Liver (tissue), 9 donors: Measurements from ENCODE around the gene RECQL. TPM values are rescaled to one million over a fixed set of nuclear protein-coding genes. Genes with fewer than 3 reads are reported as not detected.

Source experiments
- DNase-seq: peaks from one replicate; pipeline ENCODE4 v3.0.0-alpha.2; 2017; ENCODE audit warnings: low spot score
- H3K27ac ChIP-seq, 2 donors: one replicate each; pipeline ENCODE4 v1.7.0; 2013; ENCODE audit warnings: inconsistent platforms in 2 of 2, low read length in 2 of 2, control low read depth in 1 of 2, low read depth in 1 of 2, mild to moderate bottlenecking in 1 of 2
- H3K27me3 ChIP-seq, 4 donors: one replicate each; pipeline versions ENCODE4 v1.6.1 to v1.7.0; 2013; ENCODE audit warnings: low read length in 3 of 4, inconsistent platforms in 1 of 4, mild to moderate bottlenecking in 1 of 4, moderate library complexity in 1 of 4; ENCODE audit not compliant: control insufficient read depth in 4 of 4, insufficient read depth in 4 of 4
- H3K36me3 ChIP-seq, 4 donors: one replicate each; pipeline versions ENCODE4 v1.6.1 to v1.7.0; 2013; ENCODE audit warnings: low read length in 3 of 4, mild to moderate bottlenecking in 3 of 4, low read depth in 1 of 4, moderate library complexity in 1 of 4; ENCODE audit not compliant: control insufficient read depth in 4 of 4, insufficient read depth in 3 of 4
- H3K4me1 ChIP-seq, 4 donors: one replicate each; pipeline versions ENCODE4 v1.6.1 to v1.7.0; 2013; ENCODE audit warnings: low read length in 3 of 4, mild to moderate bottlenecking in 3 of 4, moderate library complexity in 1 of 4; ENCODE audit not compliant: control insufficient read depth in 4 of 4, insufficient read depth in 4 of 4
- H3K4me3 ChIP-seq, 3 donors: one replicate each; pipeline versions ENCODE4 v1.6.1 to v1.7.0; 2013; ENCODE audit warnings: low read length in 3 of 3, control low read depth in 1 of 3, low read depth in 1 of 3, mild to moderate bottlenecking in 1 of 3
- H3K9ac ChIP-seq, 2 donors: one replicate each; pipeline ENCODE4 v1.7.0; 2013; ENCODE audit warnings: low read length in 2 of 2, mild to moderate bottlenecking in 2 of 2, moderate library complexity in 2 of 2, control low read depth in 1 of 2, low read depth in 1 of 2
- H3K9me3 ChIP-seq, 4 donors: one replicate each; pipeline versions ENCODE4 v1.6.1 to v1.7.0; 2013; ENCODE audit warnings: low read length in 3 of 4; ENCODE audit not compliant: control insufficient read depth in 4 of 4
- CTCF ChIP-seq: fragments of 150-350 bp; IDR thresholded peaks from 2 replicates; pipeline ENCODE4 v1.5.1; 2017; ENCODE audit warnings: improper control_type of control experiment, low read depth, low read length; ENCODE audit not compliant: missing input control
- EGR1 ChIP-seq, 2 donors: IDR thresholded peaks; 2 replicates each; pipeline ENCODE4 v1.6.1; 2016 to 2018; ENCODE audit warnings: antibody characterized with exemption in 2 of 2, low read depth in 2 of 2
- FOXA1 ChIP-seq: IDR thresholded peaks from 2 replicates; pipeline ENCODE4 v1.6.1; 2016; ENCODE audit warnings: antibody characterized with exemption
- FOXA2 ChIP-seq: IDR thresholded peaks from 2 replicates; pipeline ENCODE4 v1.6.1; 2016; ENCODE audit warnings: antibody characterized with exemption
- GABPA ChIP-seq, 2 donors: IDR thresholded peaks in 1 of 2; conservative IDR thresholded peaks in 1 of 2; 2 replicates each; pipeline ENCODE4 v1.6.1; 2016; ENCODE audit warnings: antibody characterized with exemption in 2 of 2, mild to moderate bottlenecking in 1 of 2, moderate library complexity in 1 of 2
- HNF4A ChIP-seq, 2 donors: conservative IDR thresholded peaks; 2 replicates each; pipeline ENCODE4 v1.6.1; 2016; ENCODE audit warnings: antibody characterized with exemption in 2 of 2, mild to moderate bottlenecking in 2 of 2
- HNF4G ChIP-seq: IDR thresholded peaks from 2 replicates; pipeline ENCODE4 v1.6.1; 2016; ENCODE audit warnings: antibody characterized with exemption
- JUND ChIP-seq, 2 donors: IDR thresholded peaks; 2 replicates each; pipeline ENCODE4 v1.6.1; 2016; ENCODE audit warnings: antibody characterized with exemption in 2 of 2
- MAX ChIP-seq: IDR thresholded peaks from 2 replicates; pipeline ENCODE4 v1.6.1; 2016; ENCODE audit warnings: antibody characterized with exemption
- NR2F2 ChIP-seq: IDR thresholded peaks from 2 replicates; pipeline ENCODE4 v1.6.1; 2016; ENCODE audit warnings: antibody characterized with exemption
- RAD21 ChIP-seq, 2 donors: IDR thresholded peaks; 2 replicates each; pipeline ENCODE4 v1.6.1; 2016; ENCODE audit warnings: antibody characterized with exemption in 2 of 2, mild to moderate bottlenecking in 2 of 2
- REST ChIP-seq: IDR thresholded peaks from 2 replicates; pipeline ENCODE4 v1.6.1; 2016; ENCODE audit warnings: antibody characterized with exemption, mild to moderate bottlenecking
- RXRA ChIP-seq, 2 donors: IDR thresholded peaks; 2 replicates each; pipeline ENCODE4 v1.6.1; 2017 to 2018; ENCODE audit warnings: antibody characterized with exemption in 2 of 2, mild to moderate bottlenecking in 1 of 2
- SP1 ChIP-seq: IDR thresholded peaks from 2 replicates; pipeline ENCODE4 v1.6.1; 2018; ENCODE audit warnings: antibody characterized with exemption, mild to moderate bottlenecking
- TAF1 ChIP-seq: conservative IDR thresholded peaks from 2 replicates; pipeline ENCODE4 v1.6.1; 2016; ENCODE audit warnings: antibody characterized with exemption, mild to moderate bottlenecking
- YY1 ChIP-seq: IDR thresholded peaks from 2 replicates; pipeline ENCODE4 v1.6.1; 2016; ENCODE audit warnings: antibody characterized with exemption, mild to moderate bottlenecking
- ZBTB33 ChIP-seq: IDR thresholded peaks from 2 replicates; pipeline ENCODE4 v1.6.1; 2016; ENCODE audit warnings: antibody characterized with exemption
- WGBS: extraction: QIAGEN DNeasy Blood & Tissue Kit; methylation state at CpG from one replicate; pipeline ENCODE4 v1.1.7; 2013; 5-methylcytosine and 5-hydroxymethylcytosine counted together
- polyA plus RNA-seq, 2 donors: library from polyadenylated mRNA; stranded (reverse) in 1 of 2; unstranded in 1 of 2; fragments of 200-250 nt in 1 of 2; fragments of >200 nt in 1 of 2; fragmentation: Nextera tagmentation in 1 of 2; extraction: Ambion mirVana in 1 of 2; gene quantifications; one replicate each; pipeline versions ENCODE4 v1.2.1 to v1.2.3, GENCODE V29; 2013 to 2015
- total RNA-seq, 2 donors: library from RNA; depleted of rRNA; stranded (reverse); fragments of >200 nt; gene quantifications; one replicate each; pipeline ENCODE4 v1.2.3, GENCODE V29; 2014
- TF ChIP-seq, protein P1 (sequence below): IDR thresholded peaks from 2 replicates; pipeline ENCODE4 v1.6.1; 2016; ENCODE audit warnings: antibody characterized with exemption
- donor health status: healthy.
- donor health status: healthy.
- donor health status: healthy.
- donor health status: healthy.
- donor health status: healthy.

Gene RECQL
- total and polyA plus RNA-seq, 4 donors: 5.8 to 20.1 (median 12.0) TPM

DNA sequence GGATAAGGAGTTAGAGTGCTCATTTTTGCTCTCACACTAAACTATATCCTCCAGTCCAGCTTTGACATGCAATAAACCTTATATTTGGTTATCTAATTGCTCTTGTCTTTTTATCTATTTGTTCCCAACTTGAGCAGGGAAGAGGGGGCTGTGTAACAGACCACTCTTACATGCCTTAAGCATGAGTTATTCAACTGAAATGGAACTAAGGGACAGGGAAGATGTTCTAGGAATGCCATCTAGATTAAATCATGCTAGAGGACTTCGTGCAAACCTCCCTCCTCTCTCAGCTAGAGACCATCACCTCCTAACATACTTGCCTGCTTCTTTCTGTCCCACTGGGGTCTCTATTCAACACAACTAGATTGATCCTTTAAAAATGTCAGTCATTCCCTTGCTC, 45.3 kb upstream of the RECQL start (continued):
- TF ChIP-seq CTCF (no peak), SP1 (no peak)

DNA sequence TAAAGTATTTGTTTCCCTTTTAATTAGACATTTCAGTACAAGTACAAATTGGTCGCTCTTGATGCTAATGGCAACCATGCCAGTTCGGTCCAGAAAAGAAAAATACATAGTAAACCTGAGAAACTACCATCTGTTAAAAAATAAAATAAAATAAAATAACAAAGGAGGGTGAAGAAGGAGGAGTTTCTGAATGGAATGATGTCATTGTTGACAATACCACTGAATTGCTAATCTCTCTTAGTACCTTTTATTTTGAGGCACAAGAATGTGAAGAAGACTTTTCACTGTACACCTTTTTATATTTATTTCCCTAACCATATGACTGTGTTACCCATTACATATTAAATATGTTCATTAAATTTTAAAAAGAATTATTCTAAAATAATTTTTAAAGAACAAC, 44.1 kb upstream of the RECQL start:
- no peak for DNase-seq
- Histone ChIP-seq H3K27ac (no peak overlapping the region), H3K4me1 (no peaks in the 10 kb centered on the region), H3K9ac (no peak overlapping the region), H3K9me3 (no peaks in the 10 kb centered on the region), H3K27me3 (no peaks in the 10 kb centered on the region), H3K36me3 (peaks cover 0 to 16% (median 5%) of the 10 kb centered on the region in 4 donors), H3K4me3 (no peak overlapping the region)
- TF ChIP-seq YY1: no peak
- TF ChIP-seq, protein P1, sequence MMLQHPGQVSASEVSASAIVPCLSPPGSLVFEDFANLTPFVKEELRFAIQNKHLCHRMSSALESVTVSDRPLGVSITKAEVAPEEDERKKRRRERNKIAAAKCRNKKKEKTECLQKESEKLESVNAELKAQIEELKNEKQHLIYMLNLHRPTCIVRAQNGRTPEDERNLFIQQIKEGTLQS: no peak
- no peak for TF ChIP-seq EGR1 (IDR thresholded peaks at IDR 0.05; ENCODE audit: low read depth in 2 of 2)
- no peak for TF ChIP-seq GABPA (IDR thresholded peaks at IDR 0.05 in 1 of 2, conservative IDR thresholded peaks at IDR 0.05 in 1 of 2)
- TF ChIP-seq CTCF: no peak
- no peak for TF ChIP-seq HNF4G
- TF ChIP-seq TAF1: no peak
- TF ChIP-seq FOXA1: no peak
- TF ChIP-seq NR2F2: no peak
- TF ChIP-seq SP1: no peak
- no peak for TF ChIP-seq ZBTB33
- TF ChIP-seq FOXA2: no peak
- TF ChIP-seq RAD21 (IDR thresholded peaks at IDR 0.05): no peak
- no peak for TF ChIP-seq JUND (IDR thresholded peaks at IDR 0.05)
- no peak for TF ChIP-seq RXRA (IDR thresholded peaks at IDR 0.05)
- 96% methylated on average over 2 of the region's 2 CpGs for WGBS

- no peak overlapping the region for H3K9ac ChIP-seq
- DNase-seq: no peak
- TF ChIP-seq MAX (no peak), EGR1 (IDR thresholded peaks at IDR 0.05; ENCODE audit: low read depth in 2 of 2) (no peak), NR2F2 (no peak), FOXA2 (no peak), JUND (IDR thresholded peaks at IDR 0.05) (no peak), CTCF (no peak), REST (no peak), HNF4A (conservative IDR thresholded peaks at IDR 0.05) (no peak), FOXA1 (no peak), RXRA (IDR thresholded peaks at IDR 0.05) (no peak)
- TF ChIP-seq, protein P1: no peak
These were observed 41.7 kb upstream of the RECQL start for GRCh38 chr12:21543151-21543550.

More at GRCh38 chr12:21543151-21543550, 41.7 kb upstream of the RECQL start:
- Histone ChIP-seq H3K27ac (no peak overlapping the region), H3K36me3 (peaks cover 0 to 17% (median 14%) of the 10 kb centered on the region in 4 donors), H3K4me1 (no peaks in the 10 kb centered on the region), H3K27me3 (no peaks in the 10 kb centered on the region), H3K4me3 (no peak overlapping the region), H3K9me3 (no peaks in the 10 kb centered on the region)
